ACHN (cell line): ENCODE measurements around the gene CLCN7.
A peak's percentile ranks its signal among the peaks of the same experiment; 100 is the strongest.
"Not testable (repeated sequence)": the region's sequence is repeated elsewhere in the genome, so short reads cannot be mapped to it uniquely, and the experiment has no call there.

ENCODE experiments used
- DNase-seq: peaks from one replicate; pipeline ENCODE4 v3.0.0-alpha.2; 2015
- in situ Hi-C: cut with HindIII; loops from 2 replicates; pipeline ENCODE4 v1.10.0; 2017; ENCODE audit warnings: low sequenced_read_pairs, low pct_ligation_motif_present, low pct_unique_long_range_greater_than_20kb

CLCN7 gene

GRCh38 chr16:1469693-1470201, 5.1 kb downstream of the CLCN7 start:
- no peak for DNase-seq
- in situ Hi-C loops = no loop called here

- DNase-seq, in situ Hi-C loops: not testable (repeated sequence)
Observed at GRCh38 chr16:1469141-1469540, 5.7 kb downstream of the CLCN7 start.

- DNase-seq = no peak
- in situ Hi-C loops = no loop called here
Observed at GRCh38 chr16:1468426-1468810, 6.4 kb downstream of the CLCN7 start.

DNA sequence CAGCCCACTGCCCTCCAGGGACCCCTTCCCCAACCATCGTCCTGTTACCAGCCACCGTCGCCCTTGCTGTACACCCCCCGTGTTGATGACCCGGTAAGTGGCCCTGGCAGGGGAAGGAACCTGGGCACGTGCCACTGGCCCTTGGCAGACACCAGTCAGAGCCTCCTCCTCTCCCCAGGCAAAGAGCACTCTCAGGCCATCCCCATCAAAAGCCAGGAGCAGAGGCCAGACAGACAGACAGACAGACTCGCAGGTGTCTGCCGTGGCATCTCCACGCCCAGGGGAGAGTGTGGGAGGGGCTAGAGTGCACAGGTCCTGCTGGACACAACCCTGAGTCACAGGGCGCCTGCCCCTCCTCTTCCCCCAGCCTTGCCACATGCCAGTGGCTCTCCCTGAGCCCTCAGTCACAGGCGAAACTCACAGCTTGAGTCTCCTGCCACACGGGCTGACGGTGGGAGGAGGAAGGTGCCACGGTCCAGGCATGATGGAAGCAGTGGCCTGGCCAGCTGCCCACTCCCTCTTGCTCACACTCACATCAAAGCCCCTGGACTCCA, 7.8 kb downstream of the CLCN7 start:
- DNase-seq = peak; percentile 26
- in situ Hi-C loops = no loop called here

GRCh38 chr16:1466054-1466453, 8.8 kb downstream of the CLCN7 start:
- in situ Hi-C loops = no loop called here
- no peak for DNase-seq

DNA sequence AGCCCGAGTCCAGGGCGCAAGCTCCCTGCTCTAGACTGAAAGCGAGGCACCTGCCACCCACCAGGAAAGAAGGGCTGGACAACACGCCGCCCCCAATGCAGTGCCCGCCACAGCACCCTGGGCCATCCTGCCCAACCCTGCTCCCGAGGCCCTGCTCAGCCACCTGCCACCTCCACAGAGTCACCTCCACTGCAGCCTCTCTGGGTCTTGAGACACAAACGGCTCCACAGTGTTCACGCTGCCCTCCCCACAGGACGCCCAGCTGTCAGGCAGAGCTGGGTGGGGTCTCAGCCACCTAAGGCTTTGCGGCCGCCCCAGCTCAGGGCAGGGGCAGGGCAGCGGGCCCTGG, 9.3 kb downstream of the CLCN7 start:
- no peak for DNase-seq
- in situ Hi-C loops = no loop called here

- in situ Hi-C loops = no loop called here
- no peak for DNase-seq
Observed at GRCh38 chr16:1464894-1465566, 9.8 kb downstream of the CLCN7 start.

GRCh38 chr16:1464196-1464893, 10.5 kb downstream of the CLCN7 start:
- in situ Hi-C loops = no loop called here
- no peak for DNase-seq

- DNase-seq = no peak
- in situ Hi-C loops = no loop called here
Observed at GRCh38 chr16:1461146-1461545, 13.7 kb downstream of the CLCN7 start.

DNA sequence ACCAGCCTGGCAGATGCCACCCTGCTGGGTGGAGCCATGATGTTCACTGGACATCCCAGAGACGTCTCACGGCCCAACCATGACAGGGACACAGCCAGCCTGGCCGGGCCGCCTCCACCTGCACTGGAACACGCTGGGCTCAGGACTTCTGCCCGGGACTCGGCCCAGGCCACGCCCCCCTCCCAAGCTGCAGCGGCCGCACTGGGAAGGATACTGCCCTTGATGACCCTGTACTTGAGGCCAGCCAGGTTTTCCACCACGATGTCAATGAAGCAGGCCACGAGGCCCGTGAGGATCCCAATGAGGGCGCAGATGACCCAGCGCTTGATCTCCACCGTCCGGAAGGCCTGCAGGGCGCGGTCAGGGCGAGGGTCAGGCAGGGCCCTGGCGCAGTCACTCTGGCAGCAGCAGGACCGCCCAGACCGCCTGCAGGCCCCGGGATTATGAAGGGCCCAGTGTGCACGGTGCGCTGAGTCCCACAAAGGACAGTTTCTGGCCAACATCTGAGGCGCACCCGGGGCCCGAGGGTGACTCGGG, 14.2 kb downstream of the CLCN7 start:
- no peak for DNase-seq
- in situ Hi-C loops = no loop called here

DNA sequence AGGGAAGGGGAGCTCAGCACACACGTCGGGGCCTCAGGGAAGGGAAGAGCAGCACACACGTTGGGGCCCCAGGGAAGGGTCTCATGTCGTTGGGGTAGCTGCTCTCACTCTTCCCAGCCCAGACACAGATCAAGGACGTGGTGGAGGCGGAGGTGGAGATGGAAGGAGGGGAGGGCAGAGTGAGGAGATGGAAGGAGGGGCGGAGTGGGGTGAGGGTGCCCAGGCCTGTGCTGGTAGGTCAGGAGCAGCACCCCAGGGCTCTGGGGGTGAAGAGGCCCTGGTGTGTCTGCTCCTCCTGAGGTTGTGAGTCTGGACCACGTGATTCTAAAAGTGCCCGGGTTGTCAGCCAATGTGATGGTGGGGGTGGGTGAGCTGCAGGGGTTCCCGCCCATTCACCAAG, 14.9 kb downstream of the CLCN7 start:
- in situ Hi-C loops = no loop called here
- no peak for DNase-seq

GRCh38 chr16:1458977-1459341, 15.9 kb downstream of the CLCN7 start:
- in situ Hi-C loops = no loop called here
- no peak for DNase-seq

GRCh38 chr16:1458336-1458976, 16.4 kb downstream of the CLCN7 start:
- no peak for DNase-seq
- in situ Hi-C loops = no loop called here

GRCh38 chr16:1457489-1458245, 17.2 kb downstream of the CLCN7 start:
- DNase-seq = no peak
- in situ Hi-C loops = no loop called here

DNA sequence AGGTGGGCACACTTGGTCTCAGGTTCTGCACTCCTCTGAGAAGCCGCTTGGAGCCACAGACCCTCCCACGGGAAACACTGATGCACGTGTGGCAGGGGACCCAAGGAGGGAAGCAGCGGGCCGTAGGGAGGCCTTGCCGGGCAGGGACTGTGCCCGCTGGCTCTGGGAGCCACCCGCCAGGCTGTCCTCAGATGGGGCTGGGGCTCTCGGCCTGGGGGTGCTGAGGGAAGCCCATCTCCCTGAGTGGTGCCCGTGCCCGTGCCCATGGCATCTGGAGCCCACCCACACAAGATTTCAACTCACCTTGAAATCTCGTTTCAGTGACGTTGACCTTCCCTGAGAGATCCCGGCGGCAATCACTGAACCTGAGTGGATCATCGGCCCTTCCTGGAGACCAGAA, 17.9 kb downstream of the CLCN7 start:
- in situ Hi-C loops = no loop called here
- no peak for DNase-seq

DNA sequence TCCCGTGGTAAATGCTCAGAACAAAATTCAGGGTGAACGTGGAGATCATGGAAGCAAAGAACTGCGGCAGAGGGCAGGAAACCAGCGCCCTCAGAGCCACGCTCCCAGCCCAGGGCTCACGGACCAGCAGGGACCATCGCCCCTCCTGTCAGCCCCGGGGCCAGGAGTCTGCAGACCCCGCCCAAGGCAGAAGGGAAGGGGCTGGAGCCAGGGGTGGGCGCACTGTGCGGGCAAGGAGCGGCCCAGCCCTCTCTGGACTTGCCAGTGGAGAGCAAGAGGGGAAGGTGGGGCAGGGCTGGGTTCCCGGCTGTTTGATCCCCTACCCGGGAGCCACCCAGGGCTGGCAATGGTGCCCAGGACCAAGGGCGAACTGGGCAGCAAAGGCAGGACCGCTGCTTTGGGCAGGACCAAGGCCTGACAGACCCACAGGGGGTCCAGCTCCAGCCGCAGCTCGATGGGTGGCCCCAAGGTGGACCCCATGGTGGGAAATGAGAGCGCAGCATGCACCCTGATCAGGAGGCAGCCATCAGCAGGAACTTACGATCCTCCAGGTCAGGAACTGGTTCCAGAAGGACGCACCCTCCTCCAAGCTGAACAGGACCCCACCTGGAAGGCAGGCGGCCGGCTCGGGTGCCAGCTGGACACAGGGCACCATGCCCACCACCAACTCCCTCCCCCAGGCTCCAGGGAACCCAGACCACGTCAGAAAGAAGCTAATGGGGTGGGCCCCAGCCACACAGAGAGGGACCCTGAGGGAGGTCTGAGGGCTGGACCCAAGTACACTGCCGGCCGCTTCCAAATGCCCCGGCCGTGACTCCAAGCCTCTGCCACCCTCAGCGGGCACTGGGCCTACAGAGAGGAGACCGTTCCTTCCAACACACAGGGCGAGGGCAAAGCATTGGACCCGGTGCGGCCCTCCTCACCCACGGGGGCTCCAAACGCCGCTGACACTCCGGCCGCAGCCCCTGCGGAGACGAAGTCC, 19.3 kb downstream of the CLCN7 start:
- no peak for DNase-seq

GRCh38 chr16:1454561-1454960, 20.3 kb downstream of the CLCN7 start:
- in situ Hi-C loops = no loop called here
- DNase-seq = no peak

More for the DNA sequence above, 19.3 kb downstream of the CLCN7 start:
- in situ Hi-C loops = no loop called here

DNA sequence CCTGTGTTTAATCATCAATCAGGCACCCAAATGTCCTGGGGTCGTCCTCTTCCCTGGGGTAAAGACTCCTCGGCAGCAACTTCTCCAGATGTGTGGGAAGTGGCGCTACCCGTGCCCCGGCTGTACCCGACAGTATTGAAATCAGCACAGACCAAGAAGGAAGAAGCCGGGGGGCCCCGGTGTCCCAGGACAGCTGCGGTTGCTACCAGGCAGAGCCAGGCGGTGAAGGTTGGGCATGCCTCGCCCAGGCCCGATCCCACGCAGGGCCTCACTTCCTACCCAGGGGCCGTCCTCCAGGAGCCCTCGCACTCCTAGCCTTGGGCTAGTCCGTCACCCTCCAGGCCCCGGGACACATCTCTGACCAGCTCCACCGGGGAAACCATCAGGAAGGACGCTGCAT, 21.5 kb downstream of the CLCN7 start:
- no peak for DNase-seq
- in situ Hi-C loops = no loop called here
